Duodenal mucosa (tissue), 2 donors: ENCODE data around the gene BICDL2.
"Not testable (repeated sequence)": the region's sequence is repeated elsewhere in the genome, so short reads cannot be mapped to it uniquely, and the experiment has no call there.

ENCODE experiments used
- H3K27ac ChIP-seq: one replicate; pipeline ENCODE4 v1.7.0; 2013; ENCODE audit warnings: low read depth, low read length
- H3K27me3 ChIP-seq, 2 donors: one replicate each; pipeline ENCODE4 v1.7.0; 2013; ENCODE audit warnings: low read length in 2 of 2, control low read depth in 1 of 2; ENCODE audit not compliant: insufficient read depth in 2 of 2, control insufficient read depth in 1 of 2
- H3K36me3 ChIP-seq, 2 donors: one replicate each; pipeline ENCODE4 v1.7.0; 2013; ENCODE audit warnings: low read length in 2 of 2, control low read depth in 1 of 2; ENCODE audit not compliant: insufficient read depth in 2 of 2, control insufficient read depth in 1 of 2
- H3K4me1 ChIP-seq, 2 donors: one replicate each; pipeline ENCODE4 v1.7.0; 2013; ENCODE audit warnings: low read length in 2 of 2, control low read depth in 1 of 2; ENCODE audit not compliant: insufficient read depth in 2 of 2, control insufficient read depth in 1 of 2
- H3K4me3 ChIP-seq, 2 donors: one replicate each; pipeline ENCODE4 v1.7.0; 2013; ENCODE audit warnings: low read length in 2 of 2, low read depth in 1 of 2
- H3K9ac ChIP-seq, 2 donors: one replicate each; pipeline ENCODE4 v1.7.0; 2013; ENCODE audit warnings: low read length in 2 of 2, low read depth in 1 of 2
- H3K9me3 ChIP-seq, 2 donors: one replicate each; pipeline ENCODE4 v1.7.0; 2013; ENCODE audit warnings: low read length in 2 of 2, control low read depth in 1 of 2; ENCODE audit not compliant: control insufficient read depth in 1 of 2

Gene BICDL2

GRCh38 chr16:3036726-3037315 lies at the start of gene BICDL2:
TSS of gene BICDL2 (minus strand) at chr16:3036944. CDS start at chr16:3035496, 1,448 bp downstream.
- H3K9me3 ChIP-seq = no peaks in the 10 kb centered on the region
- H3K27ac ChIP-seq = peak within 1 kb of the TSS; percentile 20
- H3K4me1 ChIP-seq = peaks cover 21 to 22% of the 10 kb centered on the region in 2 donors
- H3K9ac ChIP-seq = peak within 1 kb of the TSS; percentile 25 to 52
- peaks cover 20 to 26% of the 10 kb centered on the region in 2 donors for H3K27me3 ChIP-seq
- no peaks in the 10 kb centered on the region for H3K36me3 ChIP-seq
- peak within 1 kb of the TSS; percentile 67 to 74 for H3K4me3 ChIP-seq

- no peaks in the 10 kb centered on the region for H3K9me3 ChIP-seq
- H3K9ac ChIP-seq = peak overlapping the region in 1 of 2 donors; percentile 45
- H3K27me3 ChIP-seq = no peaks in the 10 kb centered on the region
- H3K4me3 ChIP-seq = peak overlapping the region; percentile 50 to 57
- H3K4me1 ChIP-seq = peaks cover 13 to 17% of the 10 kb centered on the region in 2 donors
- H3K36me3 ChIP-seq = no peaks in the 10 kb centered on the region
- no peak overlapping the region for H3K27ac ChIP-seq
These were observed 49.3 kb upstream of the BICDL2 start for GRCh38 chr16:3085868-3086595.

- H3K9me3 ChIP-seq = no peaks in the 10 kb centered on the region
These were observed 48.4 kb upstream of the BICDL2 start for GRCh38 chr16:3084969-3085670.

GRCh38 chr16:3084491-3084890 lies 47.7 kb upstream of the BICDL2 start:
- H3K27ac ChIP-seq = no peak overlapping the region
- no peaks in the 10 kb centered on the region for H3K36me3 ChIP-seq
- H3K9ac ChIP-seq = no peak overlapping the region
- H3K4me3 ChIP-seq = no peak overlapping the region
- H3K4me1 ChIP-seq = peaks cover 13 to 17% of the 10 kb centered on the region in 2 donors
- no peaks in the 10 kb centered on the region for H3K9me3 ChIP-seq
- no peaks in the 10 kb centered on the region for H3K27me3 ChIP-seq

More at GRCh38 chr16:3084969-3085670, 48.4 kb upstream of the BICDL2 start:
- Histone ChIP-seq H3K4me3 (no peak overlapping the region), H3K4me1 (peaks cover 13 to 17% of the 10 kb centered on the region in 2 donors), H3K27me3 (no peaks in the 10 kb centered on the region), H3K9ac (no peak overlapping the region), H3K36me3 (no peaks in the 10 kb centered on the region), H3K27ac (no peak overlapping the region)

- not testable (repeated sequence) for H3K9me3 ChIP-seq, H3K9ac ChIP-seq, H3K27ac ChIP-seq, H3K36me3 ChIP-seq, H3K4me3 ChIP-seq, H3K27me3 ChIP-seq
- peaks cover 13 to 17% of the 10 kb centered on the region in 2 donors for H3K4me1 ChIP-seq
These were observed 46.7 kb upstream of the BICDL2 start for GRCh38 chr16:3083408-3083807.

- H3K9me3 ChIP-seq, H3K4me3 ChIP-seq, H3K9ac ChIP-seq, H3K27me3 ChIP-seq, H3K36me3 ChIP-seq, H3K27ac ChIP-seq, H3K4me1 ChIP-seq: not testable (repeated sequence)
These were observed 45.2 kb upstream of the BICDL2 start for GRCh38 chr16:3081957-3082356.

GRCh38 chr16:3080024-3080423 lies 43.3 kb upstream of the BICDL2 start:
- H3K36me3 ChIP-seq = no peaks in the 10 kb centered on the region
- no peaks in the 10 kb centered on the region for H3K9me3 ChIP-seq
- no peak overlapping the region for H3K4me3 ChIP-seq
- H3K27ac ChIP-seq = no peak overlapping the region
- peaks cover 0 to 4% of the 10 kb centered on the region in 2 donors for H3K4me1 ChIP-seq
- H3K27me3 ChIP-seq = no peaks in the 10 kb centered on the region
- H3K9ac ChIP-seq = no peak overlapping the region

- H3K9me3 ChIP-seq = no peaks in the 10 kb centered on the region
- H3K36me3 ChIP-seq = no peaks in the 10 kb centered on the region
- H3K9ac ChIP-seq = no peak overlapping the region
- peaks cover 0 to 6% of the 10 kb centered on the region in 2 donors for H3K27me3 ChIP-seq
- H3K4me1 ChIP-seq = peaks cover 0 to 22% of the 10 kb centered on the region in 2 donors
- no peak overlapping the region for H3K4me3 ChIP-seq
- no peak overlapping the region for H3K27ac ChIP-seq
These were observed 39.8 kb upstream of the BICDL2 start for GRCh38 chr16:3076577-3076976.

- not testable (repeated sequence) for H3K27me3 ChIP-seq, H3K9ac ChIP-seq, H3K4me3 ChIP-seq, H3K36me3 ChIP-seq, H3K27ac ChIP-seq, H3K9me3 ChIP-seq
- H3K4me1 ChIP-seq = peaks cover 0 to 24% of the 10 kb centered on the region in 2 donors
These were observed 39.2 kb upstream of the BICDL2 start for GRCh38 chr16:3075946-3076345.

GRCh38 chr16:3075523-3075915 lies 38.8 kb upstream of the BICDL2 start:
- Histone ChIP-seq H3K4me1 (peaks cover 0 to 24% of the 10 kb centered on the region in 2 donors), H3K9me3 (no peaks in the 10 kb centered on the region), H3K27me3 (peaks cover 0 to 6% of the 10 kb centered on the region in 2 donors), H3K36me3 (no peaks in the 10 kb centered on the region), H3K4me3 (no peak overlapping the region), H3K27ac (peak overlapping the region; percentile 58), H3K9ac (no peak overlapping the region)
